B cell (primary cell): Measurements from ENCODE around the gene SPACA7. TPM values are rescaled to one million over a fixed set of nuclear protein-coding genes. Genes with fewer than 3 reads are reported as not detected.

Source experiments
- ATAC-seq: fragments of 200-7000 bp; cut with Tn5 transposase; one replicate; pipeline ENCODE4 v1.10.0; 2021; ENCODE audit warnings: low read depth, mild to moderate bottlenecking, moderate number of reproducible peaks, moderate library complexity
- CTCF ChIA-PET: fragments of 350-600 bp; sonication (Branson Sonifier 250); formaldehyde crosslinking; loops from one replicate; lab custom pipeline; 2021; ENCODE audit warnings: antibody characterized with exemption, inconsistent platforms; lab: Charles Lee
- POLR2A ChIA-PET: fragments of 350-600 bp; sonication (Branson Sonifier 250); formaldehyde crosslinking; loops from one replicate; lab custom pipeline; 2021; ENCODE audit warnings: antibody characterized with exemption; lab: Charles Lee
- DNase-seq: peaks from one replicate; pipeline ENCODE4 v3.0.0; 2013
- H2AFZ ChIP-seq: 2 replicates; pipeline ENCODE4 v1.6.1; 2012; ENCODE audit warnings: mild to moderate bottlenecking, low read depth, low read length; ENCODE audit not compliant: insufficient read depth, poor library complexity, severe bottlenecking
- H3K27ac ChIP-seq, 2 donors: 1 replicate in 1 of 2; 2 replicates in 1 of 2; pipeline ENCODE4 v1.5.1; 2012 to 2013; ENCODE audit warnings: low read length in 2 of 2, mild to moderate bottlenecking in 2 of 2, moderate library complexity in 1 of 2
- H3K27me3 ChIP-seq, 4 experiments: fragments of 200-600 bp in 1 of 4; sonication (generic) in 1 of 4; replicated peaks in 1 of 4; 1 replicate in 2 of 4; 2 replicates in 2 of 4; pipeline versions ENCODE4 v1.6.1 to v1.7.0; 2013 to 2016; ENCODE audit warnings: low read length in 3 of 4, mild to moderate bottlenecking in 2 of 4, mixed read lengths in 1 of 4, moderate library complexity in 1 of 4; ENCODE audit not compliant: insufficient read depth in 4 of 4, control insufficient read depth in 3 of 4; ENCODE audit errors: control extremely low read depth in 1 of 4
- H3K36me3 ChIP-seq, 2 experiments: replicated peaks in 1 of 2; 1 replicate in 1 of 2; 2 replicates in 1 of 2; pipeline versions ENCODE4 v1.6.1 to v1.7.1; 2013; ENCODE audit warnings: low read length in 1 of 2; ENCODE audit not compliant: insufficient read depth in 2 of 2, control insufficient read depth in 1 of 2; ENCODE audit errors: control extremely low read depth in 1 of 2, extremely low read depth in 1 of 2
- H3K4me1 ChIP-seq, 2 donors: fragments of 200-600 bp in 1 of 2; sonication (generic) in 1 of 2; 1 replicate in 1 of 2; 2 replicates in 1 of 2; pipeline versions ENCODE4 v1.5.1 to v1.6.1; 2013 to 2017; ENCODE audit warnings: low read length in 2 of 2; ENCODE audit not compliant: control insufficient read depth in 2 of 2, insufficient read depth in 2 of 2
- H3K4me2 ChIP-seq: replicated peaks from 2 replicates; pipeline ENCODE3; 2012; ENCODE audit warnings: mild to moderate bottlenecking, low read depth, low read length; ENCODE audit not compliant: poor library complexity, severe bottlenecking
- H3K4me3 ChIP-seq, 5 experiments: fragments of 200-600 bp in 1 of 5; sonication (generic) in 1 of 5; 1 replicate in 3 of 5; 2 replicates in 2 of 5; pipeline versions ENCODE4 v1.5.1 to v1.7.0; 2011 to 2016; ENCODE audit warnings: low read length in 4 of 5, mild to moderate bottlenecking in 4 of 5, low read depth in 2 of 5, control low read depth in 1 of 5, moderate library complexity in 1 of 5; ENCODE audit not compliant: insufficient read depth in 1 of 5; ENCODE audit errors: control extremely low read depth in 1 of 5, extremely low read depth in 1 of 5
- H3K79me2 ChIP-seq: fragments of 200-600 bp; sonication (generic); one replicate; pipeline ENCODE4 v1.6.0; 2016; ENCODE audit warnings: low read length; ENCODE audit not compliant: control insufficient read depth, insufficient read depth
- H3K9ac ChIP-seq: fragments of 200-600 bp; sonication (generic); 2 replicates; pipeline ENCODE4 v1.6.1; 2017; ENCODE audit warnings: mild to moderate bottlenecking, low read length, moderate library complexity
- H3K9me3 ChIP-seq, 3 donors: one replicate each; pipeline versions ENCODE4 v1.6.1 to v1.7.1; 2013; ENCODE audit warnings: low read length in 2 of 3; ENCODE audit not compliant: control insufficient read depth in 2 of 3, insufficient read depth in 1 of 3; ENCODE audit errors: control extremely low read depth in 1 of 3
- H4K20me1 ChIP-seq: 2 replicates; pipeline ENCODE4 v1.6.0; 2012; ENCODE audit warnings: mild to moderate bottlenecking, low read length; ENCODE audit not compliant: insufficient read depth, control insufficient read depth, poor library complexity, severe bottlenecking
- H3K27ac Mint-ChIP-seq: one replicate; pipeline ENCODE4 v1.8.0; 2021; ENCODE audit warnings: mixed read lengths
- H3K27me3 Mint-ChIP-seq: one replicate; pipeline ENCODE4 v1.8.0; 2021; ENCODE audit warnings: mixed read lengths
- H3K4me1 Mint-ChIP-seq: one replicate; pipeline ENCODE4 v1.8.0; 2021; ENCODE audit warnings: mixed read lengths
- H3K4me3 Mint-ChIP-seq: one replicate; pipeline ENCODE4 v1.8.0; 2021; ENCODE audit warnings: mixed read lengths
- H3K9me3 Mint-ChIP-seq: one replicate; pipeline ENCODE4 v1.8.0; 2022; ENCODE audit warnings: mixed read lengths; ENCODE audit not compliant: insufficient read depth
- EZH2 ChIP-seq: IDR thresholded peaks from 2 replicates; pipeline ENCODE4 v1.6.1; 2012; ENCODE audit warnings: borderline replicate concordance, low read depth, mild to moderate bottlenecking, moderate library complexity, low read length; ENCODE audit not compliant: insufficient read depth, poor library complexity, severe bottlenecking
- WGBS: methylation state at CpG from one replicate; pipeline ENCODE4 v1.1.5; 2013; ENCODE audit warnings: missing lambda C conversion rate; ENCODE audit not compliant: insufficient coverage; 5-methylcytosine and 5-hydroxymethylcytosine counted together
- intact Hi-C: fragments of 100-400 bp; cut with micrococcal nuclease; formaldehyde crosslinking; loops from one replicate; pipeline ENCODE4 v1.10.0; 2022
- polyA plus RNA-seq: library from polyadenylated mRNA; depleted of rRNA; stranded (reverse); fragments of >200 nt; gene quantifications from 2 replicates; pipeline ENCODE4 v1.2.3, GENCODE V29; 2012
- total RNA-seq, 2 donors: library from RNA; stranded (reverse); fragments of 120-200 nt in 1 of 2; gene quantifications; 1 replicate in 1 of 2; 2 replicates in 1 of 2; pipeline versions ENCODE4 v1.2.3 to v1.2.4, GENCODE V29; 2013 to 2022
- TF ChIP-seq, protein P1 (sequence below): fragments of 200-600 bp; IDR thresholded peaks from one replicate; pipeline ENCODE4 v1.8.0; 2022; ENCODE audit warnings: antibody characterized with exemption, mild to moderate bottlenecking

The SPACA7 gene
- total and polyA plus RNA-seq, 2 donors (not counting 1 experiment from before 2014, with no cell fraction given) = not detected

- peaks cover 0 to 31% (median 8%) of the 10 kb centered on the region in 3 donors for H3K9me3 ChIP-seq
- no peaks in the 10 kb centered on the region for H3K4me1 ChIP-seq
- intact Hi-C loops = no loop called here
- Mint-ChIP-seq H3K27me3 (no peaks in the 10 kb centered on the region), H3K9me3 (peaks cover 17% of the 10 kb centered on the region), H3K4me3 (no peak overlapping the region), H3K4me1 (no peaks in the 10 kb centered on the region), H3K27ac (no peak overlapping the region)
- no peak overlapping the region for H3K27ac ChIP-seq
- no peak overlapping the region for H2AFZ ChIP-seq
- H3K9ac ChIP-seq = no peak overlapping the region
- TF ChIP-seq, protein P1, sequence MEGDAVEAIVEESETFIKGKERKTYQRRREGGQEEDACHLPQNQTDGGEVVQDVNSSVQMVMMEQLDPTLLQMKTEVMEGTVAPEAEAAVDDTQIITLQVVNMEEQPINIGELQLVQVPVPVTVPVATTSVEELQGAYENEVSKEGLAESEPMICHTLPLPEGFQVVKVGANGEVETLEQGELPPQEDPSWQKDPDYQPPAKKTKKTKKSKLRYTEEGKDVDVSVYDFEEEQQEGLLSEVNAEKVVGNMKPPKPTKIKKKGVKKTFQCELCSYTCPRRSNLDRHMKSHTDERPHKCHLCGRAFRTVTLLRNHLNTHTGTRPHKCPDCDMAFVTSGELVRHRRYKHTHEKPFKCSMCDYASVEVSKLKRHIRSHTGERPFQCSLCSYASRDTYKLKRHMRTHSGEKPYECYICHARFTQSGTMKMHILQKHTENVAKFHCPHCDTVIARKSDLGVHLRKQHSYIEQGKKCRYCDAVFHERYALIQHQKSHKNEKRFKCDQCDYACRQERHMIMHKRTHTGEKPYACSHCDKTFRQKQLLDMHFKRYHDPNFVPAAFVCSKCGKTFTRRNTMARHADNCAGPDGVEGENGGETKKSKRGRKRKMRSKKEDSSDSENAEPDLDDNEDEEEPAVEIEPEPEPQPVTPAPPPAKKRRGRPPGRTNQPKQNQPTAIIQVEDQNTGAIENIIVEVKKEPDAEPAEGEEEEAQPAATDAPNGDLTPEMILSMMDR = no peak
- no peak overlapping the region for H3K4me2 ChIP-seq
- H4K20me1 ChIP-seq = no peaks in the 10 kb centered on the region
- no peaks in the 10 kb centered on the region for H3K79me2 ChIP-seq
- CTCF ChIA-PET = no interaction called here
- DNase-seq = no peak
- 87% methylated on average over 13 of the region's 13 CpGs for WGBS
- POLR2A ChIA-PET = no interaction called here
- ATAC-seq = no peak
- peaks cover 0 to 3% (median 0%) of the 10 kb centered on the region in 4 experiments for H3K27me3 ChIP-seq
- H3K4me3 ChIP-seq = no peak overlapping the region
- H3K36me3 ChIP-seq = no peaks in the 10 kb centered on the region
These were observed 81.3 kb downstream of the SPACA7 start for GRCh38 chr13:112457485-112457884.

- DNase-seq (no peak), ATAC-seq (no peak)
- H3K4me2 ChIP-seq = no peak overlapping the region
- WGBS = 89% methylated on average over 5 of the region's 5 CpGs
- TF ChIP-seq, protein P1 = no peak
- no peak for TF ChIP-seq EZH2
- H2AFZ ChIP-seq = no peak overlapping the region
- no peak overlapping the region for H3K4me3 ChIP-seq
- no peak overlapping the region for H3K9ac ChIP-seq
- Mint-ChIP-seq H3K4me1 (no peaks in the 10 kb centered on the region), H3K27ac (no peak overlapping the region), H3K27me3 (no peaks in the 10 kb centered on the region), H3K9me3 (peaks cover 19% of the 10 kb centered on the region), H3K4me3 (no peak overlapping the region)
- H3K36me3 ChIP-seq = no peaks in the 10 kb centered on the region
- no peaks in the 10 kb centered on the region for H3K4me1 ChIP-seq
- H3K9me3 ChIP-seq = peaks cover 0 to 18% (median 11%) of the 10 kb centered on the region in 3 donors
- H3K79me2 ChIP-seq = no peaks in the 10 kb centered on the region
- peaks cover 0 to 3% (median 0%) of the 10 kb centered on the region in 4 experiments for H3K27me3 ChIP-seq
- CTCF ChIA-PET = no interaction called here
- no peaks in the 10 kb centered on the region for H4K20me1 ChIP-seq
- H3K27ac ChIP-seq = no peak overlapping the region
- POLR2A ChIA-PET = no interaction called here
- intact Hi-C loops = no loop called here
These were observed 86.3 kb downstream of the SPACA7 start for GRCh38 chr13:112462408-112462807.
